HG03442 (cell line): ENCODE measurements around the gene PVR.

Source experiments
- ATAC-seq: cut with Tn5 transposase; IDR thresholded peaks from one replicate; pipeline ENCODE4 v1.9.1; 2021; ENCODE audit warnings: mild to moderate bottlenecking, moderate library complexity; ENCODE audit not compliant: unreplicated experiment

PVR gene

DNA sequence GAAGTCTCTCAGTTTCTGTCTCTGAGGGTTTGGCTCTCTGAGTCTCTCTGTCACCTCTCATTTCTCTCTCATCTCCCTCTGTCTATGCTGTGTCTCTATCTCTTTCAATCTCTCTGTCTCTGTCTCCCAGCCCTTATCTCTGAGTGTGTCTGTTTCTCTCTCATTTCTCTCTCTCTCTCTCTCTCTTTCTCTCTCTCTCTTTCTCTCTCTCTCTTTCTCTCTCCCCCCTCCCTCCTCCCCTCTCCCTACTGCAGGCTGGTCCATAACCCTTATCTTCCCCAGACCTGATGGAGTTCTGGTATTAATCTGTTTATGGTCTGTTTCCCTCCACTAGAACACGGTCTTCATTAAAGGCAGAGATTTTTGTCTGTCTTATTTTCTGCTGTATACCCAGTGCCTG, 1.3 kb upstream of the PVR start:
- ATAC-seq = no peak

DNA sequence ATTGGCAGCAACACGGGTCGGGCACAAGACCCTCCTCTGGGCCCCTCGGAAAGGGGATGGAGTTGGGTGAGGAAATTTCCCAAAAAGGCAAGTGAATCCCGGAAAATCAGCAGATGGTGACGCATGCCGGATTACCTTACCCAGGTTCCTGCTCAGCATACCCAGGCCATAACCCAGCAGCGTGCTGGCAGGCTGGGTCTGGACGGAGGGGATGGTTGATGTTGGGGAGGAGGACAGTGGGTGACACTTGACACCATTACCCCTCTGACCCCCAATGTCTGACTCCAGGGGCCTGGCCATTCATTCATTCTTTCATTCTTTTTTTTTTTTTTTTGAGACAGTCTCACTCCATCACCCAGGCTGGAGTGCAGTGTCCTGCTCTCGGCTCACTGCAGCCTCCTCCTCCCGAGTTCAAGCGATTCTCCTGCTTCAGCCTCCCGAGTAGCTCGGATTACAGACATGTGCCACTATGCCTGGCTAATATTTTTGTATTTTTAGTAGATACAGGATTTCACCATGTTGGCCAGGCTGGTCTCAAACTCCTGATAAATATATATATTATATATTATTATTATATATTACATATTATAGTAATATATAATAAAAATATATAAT, 799 bp downstream of the PVR start:
- ATAC-seq = no peak

DNA sequence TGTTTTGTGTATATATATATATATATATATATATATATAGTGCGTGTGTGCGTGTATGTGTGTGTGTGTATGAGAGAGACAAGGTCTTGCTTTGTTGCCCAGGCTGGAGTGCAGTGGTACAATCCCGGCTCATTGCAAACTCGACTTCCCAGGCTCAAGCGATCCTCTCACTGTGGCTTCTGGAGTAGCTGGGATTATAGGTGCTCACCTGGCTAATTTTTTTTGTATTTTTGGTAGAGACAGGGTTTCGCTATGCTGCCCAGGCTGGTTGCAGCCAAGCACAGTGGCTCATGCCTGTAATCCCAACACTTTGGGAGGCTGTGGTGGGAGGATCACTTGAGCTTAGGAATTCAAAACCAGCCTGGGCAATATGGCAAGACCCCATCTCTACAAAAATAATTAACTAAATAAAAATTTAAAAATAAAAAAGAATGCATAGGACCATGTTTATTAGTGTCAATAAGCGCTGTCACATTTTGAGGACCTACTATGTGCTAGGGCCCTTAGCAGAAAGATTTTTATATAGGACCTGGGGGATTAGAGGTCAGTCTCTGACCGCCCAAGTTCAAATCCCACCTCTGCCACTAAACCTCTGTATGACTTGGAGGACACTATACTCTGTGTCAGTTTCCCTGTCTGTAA, 1.8 kb downstream of the PVR start:
- no peak for ATAC-seq

DNA sequence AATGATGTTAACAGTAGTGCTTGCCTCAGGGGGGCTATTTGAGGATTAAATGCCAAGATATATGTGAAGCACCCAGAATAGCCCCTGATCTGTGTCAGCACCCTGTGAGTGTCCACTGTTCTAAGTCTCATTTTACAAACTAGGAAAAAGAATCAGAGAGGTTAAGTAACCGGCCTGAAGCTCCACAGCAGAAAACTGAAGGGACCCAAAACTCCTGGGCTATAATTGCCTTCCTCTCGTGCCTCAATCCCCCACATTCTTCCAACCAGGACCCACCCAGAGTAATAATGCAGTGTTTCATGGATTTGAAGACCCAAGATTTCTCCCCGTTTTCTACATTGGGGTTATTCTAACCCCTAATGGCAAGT, 2.3 kb downstream of the PVR start:
- ATAC-seq = no peak

DNA sequence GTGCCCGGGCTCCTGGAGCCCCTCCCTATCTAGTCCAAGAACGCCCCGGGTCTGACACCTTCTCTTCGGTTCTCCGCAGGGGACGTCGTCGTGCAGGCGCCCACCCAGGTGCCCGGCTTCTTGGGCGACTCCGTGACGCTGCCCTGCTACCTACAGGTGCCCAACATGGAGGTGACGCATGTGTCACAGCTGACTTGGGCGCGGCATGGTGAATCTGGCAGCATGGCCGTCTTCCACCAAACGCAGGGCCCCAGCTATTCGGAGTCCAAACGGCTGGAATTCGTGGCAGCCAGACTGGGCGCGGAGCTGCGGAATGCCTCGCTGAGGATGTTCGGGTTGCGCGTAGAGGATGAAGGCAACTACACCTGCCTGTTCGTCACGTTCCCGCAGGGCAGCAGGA, 3.4 kb downstream of the PVR start:
- no peak for ATAC-seq

DNA sequence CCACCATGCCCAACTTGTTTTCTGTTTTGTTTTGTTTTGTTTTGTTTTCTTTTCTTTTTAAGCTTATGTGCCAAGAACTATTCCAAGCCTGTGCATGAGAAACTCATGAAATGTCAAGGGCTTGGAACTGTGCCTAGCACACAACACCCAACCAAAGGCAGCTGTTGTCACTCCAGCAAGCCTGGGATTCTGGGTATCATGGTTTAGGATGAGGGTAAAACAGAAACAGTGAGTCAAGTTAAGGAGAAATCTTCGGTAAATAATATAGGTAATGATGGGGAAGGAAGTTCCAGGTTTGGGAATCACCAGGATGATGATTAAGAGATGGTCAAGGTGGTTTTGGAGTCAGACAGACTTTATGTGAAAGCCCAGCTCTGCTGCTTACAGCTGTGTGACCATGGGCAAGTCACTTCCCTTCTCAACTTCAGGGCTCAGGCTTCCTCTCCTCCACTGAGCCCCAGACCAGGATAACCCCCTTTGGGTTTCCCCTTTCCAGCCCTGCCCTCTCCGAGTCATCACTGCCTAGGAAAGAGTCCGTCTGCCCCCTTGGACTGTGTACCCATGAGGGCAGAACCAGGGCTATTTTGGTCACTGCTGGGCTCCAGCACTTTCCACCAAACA, 5.0 kb downstream of the PVR start:
- ATAC-seq = no peak

DNA sequence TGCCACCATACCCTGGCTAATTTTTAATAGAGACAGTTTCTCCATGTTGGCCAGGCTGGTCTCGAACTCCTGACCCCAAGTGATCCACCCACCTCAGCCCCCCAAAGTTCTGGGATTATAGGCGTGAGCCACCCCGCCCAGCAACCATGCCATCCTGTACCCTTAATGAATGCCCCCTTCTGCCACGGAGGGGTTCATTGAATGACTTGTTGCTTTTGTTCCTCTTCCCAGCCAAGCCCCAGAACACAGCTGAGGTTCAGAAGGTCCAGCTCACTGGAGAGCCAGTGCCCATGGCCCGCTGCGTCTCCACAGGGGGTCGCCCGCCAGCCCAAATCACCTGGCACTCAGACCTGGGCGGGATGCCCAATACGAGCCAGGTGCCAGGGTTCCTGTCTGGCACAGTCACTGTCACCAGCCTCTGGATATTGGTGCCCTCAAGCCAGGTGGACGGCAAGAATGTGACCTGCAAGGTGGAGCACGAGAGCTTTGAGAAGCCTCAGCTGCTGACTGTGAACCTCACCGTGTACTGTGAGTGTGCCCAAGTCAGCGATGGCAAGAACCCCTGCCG, 6.0 kb downstream of the PVR start:
- no peak for ATAC-seq

DNA sequence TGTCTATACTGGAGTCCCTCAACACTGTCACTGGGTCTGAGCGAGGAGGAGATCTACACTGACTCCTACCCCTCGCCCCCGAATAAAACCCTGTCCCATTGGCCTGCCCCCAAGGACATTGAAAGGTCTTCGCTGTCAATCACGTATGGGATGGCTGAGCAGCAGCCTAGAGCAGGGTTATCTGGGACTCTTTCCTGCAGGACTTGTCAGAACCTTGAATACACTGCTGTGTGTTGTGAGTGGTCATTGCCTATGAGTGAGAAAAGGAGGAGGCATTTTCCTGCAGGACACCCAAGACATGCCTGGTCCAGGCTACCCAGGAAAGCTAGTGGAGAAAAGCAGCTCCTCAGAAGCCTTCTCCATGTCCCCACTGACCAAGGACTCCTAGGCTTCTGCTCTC, 9.6 kb downstream of the PVR start:
- ATAC-seq = no peak

DNA sequence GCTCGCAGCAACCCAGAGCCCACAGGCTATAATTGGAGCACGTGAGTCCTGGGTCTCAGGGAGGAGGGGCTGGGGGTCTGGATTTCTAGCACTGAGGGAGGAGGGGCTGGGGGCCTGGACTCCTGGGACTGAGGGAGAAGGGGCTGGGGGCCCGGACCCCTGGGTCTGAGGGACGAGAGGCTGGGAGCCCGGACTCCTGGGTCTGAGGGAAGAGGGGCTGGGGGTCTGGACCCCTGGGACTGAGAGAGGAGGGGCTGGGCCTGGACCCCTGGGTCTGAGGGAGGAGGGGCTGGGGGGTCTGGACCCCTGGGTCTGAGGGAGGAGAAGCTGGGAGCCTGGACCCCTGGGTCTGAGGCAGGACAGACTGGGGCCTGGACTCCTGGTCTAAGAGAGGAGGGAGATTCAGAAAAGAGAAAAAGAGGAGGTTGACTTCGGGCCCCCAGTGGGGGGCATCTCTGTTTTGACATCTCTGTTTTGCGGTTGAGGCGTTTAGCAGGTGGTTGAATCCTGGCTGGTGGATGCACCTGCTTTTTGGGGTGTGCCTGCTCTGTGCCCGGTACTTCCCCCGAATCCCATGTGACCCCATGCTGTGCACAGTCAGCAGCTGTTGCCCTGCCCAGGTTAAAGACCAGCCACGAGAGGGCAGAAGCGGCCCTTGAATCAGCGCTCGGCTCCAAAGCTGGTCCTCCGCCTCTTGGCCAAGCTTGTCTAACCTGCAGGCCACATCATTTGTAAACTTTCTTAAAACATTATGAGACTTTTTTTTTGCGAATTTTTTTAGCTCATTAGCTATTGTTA, 10.5 kb downstream of the PVR start:
- peak; percentile 74 for ATAC-seq

DNA sequence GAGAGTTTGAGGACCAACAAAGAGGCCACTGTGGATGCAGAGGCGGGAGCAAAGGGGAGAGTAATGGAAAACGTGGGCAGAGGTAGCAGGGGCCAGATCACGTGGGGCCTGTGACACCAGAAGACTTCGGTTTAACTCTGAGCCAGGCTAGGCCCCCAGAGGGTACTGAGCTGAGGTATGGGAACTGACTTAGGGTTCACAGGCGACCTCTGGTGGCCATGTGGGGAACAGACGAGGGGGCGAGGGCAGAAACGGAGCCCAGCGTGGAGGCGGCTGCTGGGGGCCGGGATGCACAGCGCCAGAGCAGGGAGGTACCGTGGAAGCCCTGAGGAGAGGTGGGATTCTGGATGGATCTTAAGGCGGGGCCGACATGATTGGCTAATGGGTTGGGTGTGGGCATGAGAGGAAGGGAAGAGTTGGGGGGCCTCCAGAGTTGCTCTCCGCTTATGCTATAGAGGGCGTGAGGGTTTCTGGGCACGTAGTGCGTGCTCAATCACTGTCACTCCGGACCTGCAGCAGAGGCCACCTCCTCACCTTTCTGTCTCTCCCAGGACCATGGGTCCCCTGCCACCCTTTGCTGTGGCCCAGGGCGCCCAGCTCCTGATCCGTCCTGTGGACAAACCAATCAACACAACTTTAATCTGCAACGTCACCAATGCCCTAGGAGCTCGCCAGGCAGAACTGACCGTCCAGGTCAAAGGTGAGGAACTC, 13.7 kb downstream of the PVR start:
- no peak for ATAC-seq

DNA sequence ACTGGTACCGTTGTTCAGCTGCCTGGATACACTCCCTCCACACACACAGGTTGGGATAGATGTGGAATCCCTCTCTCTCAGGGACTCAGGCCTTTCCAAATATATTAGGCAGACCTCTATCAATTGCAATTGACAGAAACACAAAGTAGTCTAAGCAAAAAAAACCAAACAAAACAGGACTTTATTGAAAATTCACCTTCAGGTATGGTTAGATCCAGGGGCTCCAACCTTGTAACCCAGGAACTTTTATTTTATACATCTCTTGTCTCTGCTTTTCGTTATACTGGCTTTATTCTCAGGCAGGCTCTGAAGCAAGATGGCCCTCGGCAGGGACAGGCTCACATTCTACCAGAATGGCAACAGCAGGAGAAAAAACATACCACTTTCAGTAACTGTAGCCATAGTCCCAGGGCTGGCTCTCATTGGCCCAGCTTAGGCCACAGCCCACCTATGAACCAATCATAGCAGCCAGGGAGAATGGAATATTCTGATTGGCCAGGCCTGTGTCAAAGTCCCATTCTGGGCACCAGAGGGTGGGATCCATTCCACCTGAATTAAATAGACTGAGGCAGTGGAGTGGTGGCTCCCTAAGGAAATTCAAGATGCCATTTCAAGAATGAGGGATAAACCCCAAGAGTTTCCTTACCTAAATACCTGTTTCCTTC, 14.5 kb downstream of the PVR start:
- no peak for ATAC-seq

DNA sequence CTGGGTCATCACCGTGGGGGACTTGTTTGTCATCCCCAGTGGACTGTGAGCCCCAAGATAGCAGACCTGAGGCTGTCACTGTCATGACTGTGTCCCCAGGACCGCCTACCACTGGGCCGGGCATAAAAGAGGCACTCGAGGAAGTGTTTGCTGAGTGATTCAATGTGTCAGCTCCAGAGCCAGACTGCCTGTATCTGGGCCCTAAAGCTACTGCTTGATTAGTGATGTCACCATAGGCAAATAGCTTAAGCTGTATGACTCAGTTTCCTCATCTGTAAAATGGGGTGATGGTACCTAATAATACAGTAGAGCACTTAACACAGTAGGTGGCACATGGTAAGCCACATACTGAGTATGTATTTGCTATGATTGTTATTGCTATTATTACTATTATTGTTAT, 16.4 kb downstream of the PVR start:
- ATAC-seq = no peak

DNA sequence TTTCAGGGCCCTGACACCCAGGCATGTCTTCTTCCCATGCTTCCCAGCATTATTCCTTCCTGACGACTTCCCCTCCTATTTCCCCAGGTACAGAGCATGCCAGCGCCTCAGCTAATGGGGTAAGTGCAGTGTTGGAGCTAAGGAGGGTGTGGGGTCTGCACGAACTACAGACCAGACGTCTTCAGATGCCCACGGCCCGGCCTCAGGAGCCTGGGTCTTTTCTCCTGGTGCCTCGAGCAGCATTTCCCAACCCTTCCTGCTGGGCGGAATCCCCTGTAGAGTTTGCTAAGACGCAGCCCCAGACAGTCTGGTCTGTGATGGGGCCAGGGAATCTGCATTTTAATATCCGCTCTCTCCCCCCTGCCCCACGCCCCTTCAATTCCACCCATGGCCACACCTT, 17.5 kb downstream of the PVR start:
- ATAC-seq = no peak

DNA sequence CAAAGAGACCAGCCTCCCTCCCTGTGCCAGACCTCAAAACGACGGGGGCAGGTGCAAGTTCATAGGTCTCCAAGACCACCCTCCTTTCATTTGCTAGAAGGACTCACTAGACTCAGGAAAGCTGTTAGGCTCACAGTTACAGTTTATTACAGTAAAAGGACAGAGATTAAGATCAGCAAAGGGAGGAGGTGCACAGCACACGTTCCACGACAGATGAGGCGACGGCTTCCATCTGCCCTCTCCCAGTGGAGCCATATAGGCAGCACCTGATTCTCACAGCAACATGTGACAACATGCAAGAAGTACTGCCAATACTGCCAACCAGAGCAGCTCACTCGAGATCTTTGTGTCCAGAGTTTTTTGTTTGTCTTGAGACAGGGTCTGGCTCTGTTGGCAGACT, 18.2 kb downstream of the PVR start:
- ATAC-seq = no peak

DNA sequence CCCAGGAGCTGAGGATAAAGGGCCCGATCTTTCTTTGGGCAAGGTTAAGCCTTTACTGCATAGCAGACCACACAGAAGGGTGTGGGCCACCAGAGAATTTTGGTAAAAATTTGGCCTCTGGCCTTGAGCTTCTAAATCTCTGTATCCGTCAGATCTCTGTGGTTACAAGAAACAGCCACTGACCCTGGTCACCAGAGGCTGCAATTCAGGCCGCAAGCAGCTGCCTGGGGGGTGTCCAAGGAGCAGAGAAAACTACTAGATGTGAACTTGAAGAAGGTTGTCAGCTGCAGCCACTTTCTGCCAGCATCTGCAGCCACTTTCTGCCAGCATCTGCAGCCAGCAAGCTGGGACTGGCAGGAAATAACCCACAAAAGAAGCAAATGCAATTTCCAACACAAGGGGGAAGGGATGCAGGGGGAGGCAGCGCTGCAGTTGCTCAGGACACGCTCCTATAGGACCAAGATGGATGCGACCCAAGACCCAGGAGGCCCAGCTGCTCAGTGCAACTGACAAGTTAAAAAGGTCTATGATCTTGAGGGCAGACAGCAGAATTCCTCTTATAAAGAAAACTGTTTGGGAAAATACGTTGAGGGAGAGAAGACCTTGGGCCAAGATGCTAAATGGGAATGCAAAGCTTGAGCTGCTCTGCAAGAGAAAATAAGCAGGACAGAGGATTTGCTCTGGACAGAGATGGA, 19.1 kb downstream of the PVR start:
- no peak for ATAC-seq

DNA sequence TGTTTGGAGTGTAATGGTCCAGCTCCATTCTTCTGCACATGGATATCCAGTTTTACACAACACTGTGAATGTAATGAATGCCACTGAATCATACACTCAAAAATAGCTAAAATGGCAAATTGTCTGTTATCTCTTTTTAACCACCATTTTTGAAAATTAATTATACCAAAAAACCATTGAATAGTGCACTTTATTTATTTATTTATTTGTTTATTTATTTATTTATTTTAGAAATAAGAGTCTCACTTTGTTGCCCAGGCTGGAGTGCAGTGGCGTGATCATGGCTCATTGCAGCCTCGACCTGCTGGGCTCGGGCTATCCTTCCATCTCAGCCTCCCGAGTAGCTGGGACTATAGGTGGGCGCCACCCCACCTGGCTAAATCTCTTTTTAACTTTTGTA, 20.3 kb downstream of the PVR start:
- no peak for ATAC-seq

DNA sequence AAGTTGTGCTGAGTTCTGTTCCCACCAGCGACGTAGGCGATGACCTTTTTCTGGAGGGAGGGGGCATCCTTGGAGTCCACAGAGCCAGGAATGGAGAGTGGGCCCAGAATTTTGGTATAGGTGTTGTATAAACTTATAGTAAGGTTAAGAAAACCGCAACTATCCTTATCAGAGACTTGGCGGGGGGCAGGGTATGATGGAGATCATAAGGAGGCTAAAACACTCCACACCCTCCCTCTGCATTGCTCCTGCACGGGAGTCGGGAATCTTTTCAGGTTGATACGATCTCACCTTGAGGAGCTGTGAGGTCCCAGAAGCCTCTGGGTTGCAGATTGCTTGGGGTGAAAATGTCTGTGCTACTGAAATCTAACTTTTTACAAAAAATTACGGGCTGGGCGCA, 21.3 kb downstream of the PVR start:
- no peak for ATAC-seq

DNA sequence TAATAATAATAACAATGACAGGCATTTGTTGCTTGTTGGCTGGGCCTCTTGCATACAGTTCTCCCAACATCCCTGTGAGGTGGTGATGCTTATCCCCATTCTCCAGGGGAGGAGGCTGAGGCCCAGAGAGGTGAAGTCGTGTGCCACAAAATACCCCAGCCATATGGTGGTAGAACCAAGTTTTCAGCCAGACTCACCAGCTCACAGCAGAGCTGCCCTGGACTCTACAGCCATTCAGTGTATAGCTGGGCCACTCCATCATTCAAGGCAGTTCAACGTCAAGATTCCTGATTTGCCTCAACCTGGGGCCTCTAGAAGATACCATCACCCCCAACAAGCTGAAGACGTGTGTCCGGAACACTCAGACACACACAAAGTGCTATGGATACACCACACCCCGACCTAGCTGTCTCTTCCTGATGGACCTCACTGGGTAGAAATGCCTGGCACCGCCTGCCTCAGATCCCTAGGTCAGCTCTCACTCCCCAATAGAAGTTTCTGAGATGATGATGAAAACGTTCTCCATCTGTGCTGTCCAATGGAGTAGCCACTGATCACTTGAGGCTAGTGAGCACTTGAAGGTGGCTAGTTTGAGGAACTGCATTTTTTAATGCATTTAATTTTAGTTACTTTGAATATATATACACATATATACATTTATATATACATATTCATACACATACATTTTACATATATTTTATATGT, 23.3 kb downstream of the PVR start:
- ATAC-seq = no peak
